Peyer's patch (tissue), 4 donors: ENCODE results near the gene PCNX1. TPM values are rescaled to one million over a fixed set of nuclear protein-coding genes. Genes with fewer than 3 reads are reported as not detected.

ENCODE experiments used
- DNase-seq, 3 donors: peaks; one replicate each; pipeline ENCODE4 v3.0.0-alpha.2; 2017 to 2019
- H3K27ac ChIP-seq, 4 donors: fragments of 200-600 bp; sonication (generic); one replicate each; pipeline ENCODE4 v1.5.1; 2016 to 2019
- H3K27me3 ChIP-seq, 2 donors: fragments of 200-600 bp; sonication (generic); one replicate each; pipeline ENCODE4 v1.5.1; 2019
- H3K36me3 ChIP-seq, 3 donors: fragments of 200-600 bp; sonication (generic); one replicate each; pipeline ENCODE4 v1.5.1; 2016 to 2019
- H3K4me1 ChIP-seq, 4 donors: fragments of 200-600 bp; sonication (generic); one replicate each; pipeline ENCODE4 v1.5.1; 2016 to 2019
- H3K4me3 ChIP-seq, 4 donors: fragments of 200-600 bp; sonication (generic); 1 replicate in 3 of 4; 2 replicates in 1 of 4; pipeline ENCODE4 v1.5.1; 2016 to 2019; ENCODE audit warnings: mild to moderate bottlenecking in 1 of 4
- H3K9me3 ChIP-seq, 4 donors: fragments of 200-600 bp; sonication (generic); one replicate each; pipeline ENCODE4 v1.5.1; 2016 to 2019; ENCODE audit warnings: mild to moderate bottlenecking in 1 of 4
- POLR2A ChIP-seq, 2 donors: fragments of 450-650 bp; IDR thresholded peaks; one replicate each; pipeline ENCODE4 v1.5.1; 2017; ENCODE audit warnings: antibody characterized with exemption in 2 of 2, mild to moderate bottlenecking in 2 of 2, moderate library complexity in 2 of 2
- total RNA-seq, 4 donors: library from RNA; depleted of rRNA; stranded (reverse); fragments of >200 nt; gene quantifications; one replicate each; pipeline ENCODE4 v1.1.0, GENCODE V29; 2016
- TF ChIP-seq, protein P1 (sequence below), 6 experiments: fragments of 450-650 bp in 4 of 6; fragments of 200-600 bp in 2 of 6; sonication (generic) in 1 of 6; IDR thresholded peaks; one replicate each; pipeline ENCODE4 v1.5.1; 2017 to 2019; ENCODE audit warnings: antibody characterized with exemption in 6 of 6, mild to moderate bottlenecking in 3 of 6, moderate library complexity in 1 of 6

Gene PCNX1
- total RNA-seq, 4 donors from 2014 or later: 62.7 to 136 (median 90.5) TPM

DNA sequence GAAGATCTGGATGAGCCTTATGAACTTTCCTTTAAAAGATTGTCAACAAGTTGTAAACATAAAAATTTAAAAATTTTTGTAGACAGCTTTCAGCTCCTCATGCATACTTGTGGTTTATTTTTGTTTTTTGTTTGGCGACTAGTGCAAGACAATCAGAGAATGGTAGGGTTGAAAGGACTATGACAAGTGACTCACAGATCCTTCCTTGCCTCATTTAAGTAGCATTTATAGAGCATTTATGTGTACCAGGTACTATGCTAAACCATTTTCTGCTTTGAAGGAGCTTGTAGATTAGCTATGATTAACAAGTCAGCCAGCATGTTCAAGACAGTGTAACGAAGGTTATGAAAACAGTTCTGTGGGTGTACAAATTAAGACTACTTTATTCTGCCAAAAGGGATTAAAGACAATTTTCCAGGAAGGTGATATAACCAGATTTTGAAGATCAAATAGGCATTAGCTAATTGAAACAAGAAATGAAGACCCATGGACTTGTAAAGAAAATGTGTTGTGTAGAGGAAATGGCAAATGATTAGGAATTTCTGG is 122.0 kb downstream of the PCNX1 start:
- Histone ChIP-seq H3K36me3 (peaks cover 0 to 52% (median 0%) of the 10 kb centered on the region in 3 donors), H3K4me1 (no peaks in the 10 kb centered on the region), H3K4me3 (no peak overlapping the region), H3K27me3 (no peaks in the 10 kb centered on the region), H3K9me3 (no peaks in the 10 kb centered on the region), H3K27ac (no peak overlapping the region)
- DNase-seq: no peak
- TF ChIP-seq, protein P1, sequence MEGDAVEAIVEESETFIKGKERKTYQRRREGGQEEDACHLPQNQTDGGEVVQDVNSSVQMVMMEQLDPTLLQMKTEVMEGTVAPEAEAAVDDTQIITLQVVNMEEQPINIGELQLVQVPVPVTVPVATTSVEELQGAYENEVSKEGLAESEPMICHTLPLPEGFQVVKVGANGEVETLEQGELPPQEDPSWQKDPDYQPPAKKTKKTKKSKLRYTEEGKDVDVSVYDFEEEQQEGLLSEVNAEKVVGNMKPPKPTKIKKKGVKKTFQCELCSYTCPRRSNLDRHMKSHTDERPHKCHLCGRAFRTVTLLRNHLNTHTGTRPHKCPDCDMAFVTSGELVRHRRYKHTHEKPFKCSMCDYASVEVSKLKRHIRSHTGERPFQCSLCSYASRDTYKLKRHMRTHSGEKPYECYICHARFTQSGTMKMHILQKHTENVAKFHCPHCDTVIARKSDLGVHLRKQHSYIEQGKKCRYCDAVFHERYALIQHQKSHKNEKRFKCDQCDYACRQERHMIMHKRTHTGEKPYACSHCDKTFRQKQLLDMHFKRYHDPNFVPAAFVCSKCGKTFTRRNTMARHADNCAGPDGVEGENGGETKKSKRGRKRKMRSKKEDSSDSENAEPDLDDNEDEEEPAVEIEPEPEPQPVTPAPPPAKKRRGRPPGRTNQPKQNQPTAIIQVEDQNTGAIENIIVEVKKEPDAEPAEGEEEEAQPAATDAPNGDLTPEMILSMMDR (IDR thresholded peaks at IDR 0.05): no peak
- TF ChIP-seq POLR2A (IDR thresholded peaks at IDR 0.05): no peak

DNA sequence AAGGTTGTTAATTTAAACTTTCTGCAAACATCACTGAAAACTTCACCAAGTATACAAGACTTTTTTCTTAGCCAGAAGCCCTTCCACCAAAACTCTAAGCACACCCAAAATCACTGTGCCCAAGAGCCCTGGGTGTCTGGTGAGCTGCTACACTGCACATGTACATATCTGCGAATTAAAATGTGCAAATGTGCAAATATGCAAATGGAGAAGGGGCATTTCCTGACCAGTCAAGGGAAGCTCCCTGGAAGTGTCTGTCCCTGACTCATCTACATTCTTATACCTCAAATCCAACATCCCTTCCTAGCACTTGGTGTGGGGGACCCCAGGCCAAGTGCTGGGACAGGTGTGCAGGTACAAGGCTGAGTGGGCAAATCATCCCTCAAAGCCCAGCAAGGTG is 123.7 kb downstream of the PCNX1 start:
- no peak overlapping the region for H3K27ac ChIP-seq
- TF ChIP-seq POLR2A (IDR thresholded peaks at IDR 0.05): no peak
- TF ChIP-seq, protein P1 (IDR thresholded peaks at IDR 0.05): no peak
- no peak for DNase-seq

DNA sequence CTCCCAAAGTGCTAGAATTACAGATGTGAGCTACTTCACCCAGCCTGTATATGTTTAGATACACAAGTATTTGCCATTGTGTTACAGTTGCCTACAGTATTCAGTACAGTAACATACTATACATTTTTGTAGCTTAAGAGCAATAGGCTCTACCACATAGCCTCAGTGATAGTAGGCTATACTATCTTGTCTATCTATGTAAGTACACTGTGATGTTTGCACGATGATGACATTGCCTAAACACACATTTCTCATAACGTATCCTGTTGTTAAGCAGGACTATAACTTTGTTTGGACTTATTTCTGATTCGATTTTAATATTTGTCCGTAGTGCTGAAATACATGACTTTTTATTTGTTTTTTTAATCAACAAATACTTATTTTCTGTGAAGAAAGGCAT is 129.2 kb downstream of the PCNX1 start:
- H3K36me3 ChIP-seq: peaks cover 0 to 41% (median 0%) of the 10 kb centered on the region in 3 donors
- no peaks in the 10 kb centered on the region for H3K27me3 ChIP-seq
- DNase-seq: no peak
- no peak for TF ChIP-seq POLR2A (IDR thresholded peaks at IDR 0.05)
- TF ChIP-seq, protein P1 (IDR thresholded peaks at IDR 0.05): no peak
- no peak overlapping the region for H3K4me3 ChIP-seq
- H3K9me3 ChIP-seq: peaks cover 0 to 4% (median 0%) of the 10 kb centered on the region in 4 donors
- H3K27ac ChIP-seq: no peak overlapping the region
- H3K4me1 ChIP-seq: no peaks in the 10 kb centered on the region

More for the DNA sequence above, 123.7 kb downstream of the PCNX1 start:
- H3K9me3 ChIP-seq: no peaks in the 10 kb centered on the region
- H3K4me3 ChIP-seq: no peak overlapping the region
- H3K27me3 ChIP-seq: no peaks in the 10 kb centered on the region
- no peaks in the 10 kb centered on the region for H3K4me1 ChIP-seq
- peaks cover 0 to 65% (median 0%) of the 10 kb centered on the region in 3 donors for H3K36me3 ChIP-seq

DNA sequence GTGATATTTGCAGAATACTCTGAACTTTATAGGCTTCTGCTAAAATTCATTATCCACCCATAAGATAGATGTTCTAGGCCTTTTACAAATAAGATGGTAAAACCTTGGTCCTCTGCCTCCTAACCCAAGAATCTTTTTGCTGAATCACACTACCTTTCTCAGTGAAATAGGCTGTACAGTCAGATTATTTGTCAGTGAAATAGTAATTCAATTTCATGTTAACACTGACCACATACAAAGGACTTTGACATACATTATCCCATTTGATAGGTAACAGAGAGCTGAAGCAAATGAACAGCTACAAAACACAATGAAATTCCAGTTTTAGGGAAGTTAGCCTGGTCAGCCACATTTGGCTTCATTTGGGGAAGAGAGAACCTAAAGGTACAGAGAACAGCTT is 141.1 kb downstream of the PCNX1 start:
- Histone ChIP-seq H3K27me3 (no peaks in the 10 kb centered on the region), H3K4me1 (no peaks in the 10 kb centered on the region), H3K36me3 (peaks cover 0 to 65% (median 0%) of the 10 kb centered on the region in 3 donors), H3K4me3 (no peak overlapping the region), H3K9me3 (no peaks in the 10 kb centered on the region), H3K27ac (no peak overlapping the region)
- DNase-seq: no peak
- TF ChIP-seq, protein P1 (IDR thresholded peaks at IDR 0.05): no peak
- no peak for TF ChIP-seq POLR2A (IDR thresholded peaks at IDR 0.05)

DNA sequence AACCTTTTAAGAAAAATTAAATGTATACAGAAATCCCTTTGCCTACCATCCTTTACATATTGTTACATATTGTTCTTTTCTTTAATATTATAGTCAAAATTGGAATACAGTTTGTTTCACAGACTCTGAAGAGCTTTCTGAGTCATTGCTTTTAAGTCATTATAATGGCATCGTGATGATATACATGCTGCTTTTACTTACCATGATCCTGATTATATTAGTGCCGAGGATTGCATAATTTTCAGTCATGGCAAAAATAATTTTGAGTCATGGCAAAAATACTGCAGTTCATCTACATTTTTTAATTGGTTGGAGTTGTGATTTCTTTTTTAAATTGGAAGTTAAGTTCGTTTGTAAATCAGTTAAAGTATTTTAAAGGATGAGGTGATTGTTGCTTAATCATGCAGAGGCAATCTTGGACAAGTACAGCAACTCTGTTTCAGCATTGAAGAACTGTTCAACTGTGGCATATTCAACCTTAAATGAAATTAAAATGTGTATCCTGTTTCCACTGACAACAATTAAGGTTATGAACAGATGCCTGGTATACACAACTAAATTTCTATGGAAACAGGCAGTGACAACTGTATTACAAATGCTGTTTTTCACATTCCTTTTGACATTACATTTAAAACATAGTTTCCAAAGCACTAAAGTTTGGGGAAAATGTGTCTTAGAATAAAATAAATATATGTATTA is 142.3 kb downstream of the PCNX1 start:
- Histone ChIP-seq H3K27ac (no peak overlapping the region), H3K4me3 (no peak overlapping the region), H3K9me3 (no peaks in the 10 kb centered on the region), H3K4me1 (no peaks in the 10 kb centered on the region), H3K36me3 (peaks cover 0 to 68% (median under 1%) of the 10 kb centered on the region in 3 donors), H3K27me3 (no peaks in the 10 kb centered on the region)
- no peak for DNase-seq
- TF ChIP-seq, protein P1 (IDR thresholded peaks at IDR 0.05): no peak
- TF ChIP-seq POLR2A (IDR thresholded peaks at IDR 0.05): no peak
